Endometrial microvascular endothelial cells (primary cell): Measurements from ENCODE around the gene GPR39. TPM values are rescaled to one million over a fixed set of nuclear protein-coding genes. Genes with fewer than 3 reads are reported as not detected.
"Not testable (repeated sequence)": the region's sequence is repeated elsewhere in the genome, so short reads cannot be mapped to it uniquely, and the experiment has no call there.

ENCODE experiments used
- in situ Hi-C: cut with HindIII; loops from 2 replicates; pipeline ENCODE4 v1.10.0; 2017; ENCODE audit warnings: low sequenced_read_pairs, low pct_unique_long_range_greater_than_20kb; ENCODE audit errors: inconsistent ontology term
- total RNA-seq: library from RNA; depleted of rRNA; stranded (reverse); fragments of >200 nt; gene quantifications from one replicate; pipeline ENCODE4 v1.2.3, GENCODE V29; 2015; ENCODE audit errors: inconsistent ontology term

Gene GPR39
- total RNA-seq, 1 donor from 2014 or later: 0.74 TPM

- in situ Hi-C loops: no loop called here
Measured at GRCh38 chr2:132477436-132477835, 60.8 kb downstream of the GPR39 start.

- in situ Hi-C loops: no loop called here
Measured at GRCh38 chr2:132477962-132478361, 61.4 kb downstream of the GPR39 start.

- in situ Hi-C loops: no loop called here
Measured at GRCh38 chr2:132478461-132479105, 62.0 kb downstream of the GPR39 start.

GRCh38 chr2:132479155-132479554, 62.5 kb downstream of the GPR39 start:
- in situ Hi-C loops: no loop called here

GRCh38 chr2:132482821-132483220, 66.2 kb downstream of the GPR39 start:
- in situ Hi-C loops: no loop called here

GRCh38 chr2:132484144-132484543, 67.5 kb downstream of the GPR39 start:
- in situ Hi-C loops: no loop called here

- in situ Hi-C loops: no loop called here
Measured at GRCh38 chr2:132488491-132488890, 71.9 kb downstream of the GPR39 start.

- in situ Hi-C loops: no loop called here
Measured at GRCh38 chr2:132489150-132489549, 72.5 kb downstream of the GPR39 start.

GRCh38 chr2:132495881-132496280, 79.3 kb downstream of the GPR39 start:
- in situ Hi-C loops: no loop called here

GRCh38 chr2:132496555-132496954, 80.0 kb downstream of the GPR39 start:
- in situ Hi-C loops: no loop called here

GRCh38 chr2:132497591-132497990, 81.0 kb downstream of the GPR39 start:
- in situ Hi-C loops: no loop called here

GRCh38 chr2:132503701-132504100, 87.1 kb downstream of the GPR39 start:
- in situ Hi-C loops: no loop called here

- in situ Hi-C loops: no loop called here
Measured at GRCh38 chr2:132515010-132515409, 98.4 kb downstream of the GPR39 start.

- in situ Hi-C loops: no loop called here
Measured at GRCh38 chr2:132517386-132517785, 100.8 kb downstream of the GPR39 start.

GRCh38 chr2:132518302-132518701, 101.7 kb downstream of the GPR39 start:
- in situ Hi-C loops: no loop called here

GRCh38 chr2:132519566-132519965, 103.0 kb downstream of the GPR39 start:
- in situ Hi-C loops: no loop called here

GRCh38 chr2:132521341-132521740, 104.7 kb downstream of the GPR39 start:
- in situ Hi-C loops: no loop called here

GRCh38 chr2:132522901-132523300, 106.3 kb downstream of the GPR39 start:
- in situ Hi-C loops: no loop called here

GRCh38 chr2:132537061-132537460, 120.5 kb downstream of the GPR39 start:
- in situ Hi-C loops: not testable (repeated sequence)

- in situ Hi-C loops: no loop called here
Measured at GRCh38 chr2:132538331-132538855, 121.8 kb downstream of the GPR39 start.

GRCh38 chr2:132540166-132540565, 123.6 kb downstream of the GPR39 start:
- in situ Hi-C loops: no loop called here
